Skin of body (tissue), 2 donors: ENCODE measurements around the gene CYREN. TPM values are rescaled to one million over a fixed set of nuclear protein-coding genes. Genes with fewer than 3 reads are reported as not detected.

Experiments
- small RNA-seq: library from RNA; depleted of rRNA; stranded (forward); fragments of <200 nt; gene quantifications from one replicate; pipeline ENCODE3, GENCODE V24; 2014; ENCODE audit warnings: low replicate concordance
- total RNA-seq: library from RNA; depleted of rRNA; stranded (reverse); fragments of >200 nt; gene quantifications from one replicate; pipeline ENCODE4 v1.2.3, GENCODE V29; 2014

The CYREN gene
- total RNA-seq, 1 donor from 2014 or later: 17.6 TPM

Small RNAs within 50 kb of the gene (small RNA-seq; reads per million reads assigned to genes)
- gene MIR6509: not detected

Other genes with a start within 250 kb of the CYREN start
- 2.0 TPM for gene AGBL3, start 184.2 kb downstream of the CYREN start, total RNA-seq
- gene TMEM140, start 22.6 kb downstream of the CYREN start, total RNA-seq: 5.4 TPM
- gene WDR91, start 40.8 kb upstream of the CYREN start, total RNA-seq: 13.1 TPM
- not detected for gene STRA8, start 63.1 kb upstream of the CYREN start, total RNA-seq